ENCODE data around the gene ZNF592. TPM values are rescaled to one million over a fixed set of nuclear protein-coding genes. Genes with fewer than 3 reads are reported as not detected.

ZNF592 gene, protein sequence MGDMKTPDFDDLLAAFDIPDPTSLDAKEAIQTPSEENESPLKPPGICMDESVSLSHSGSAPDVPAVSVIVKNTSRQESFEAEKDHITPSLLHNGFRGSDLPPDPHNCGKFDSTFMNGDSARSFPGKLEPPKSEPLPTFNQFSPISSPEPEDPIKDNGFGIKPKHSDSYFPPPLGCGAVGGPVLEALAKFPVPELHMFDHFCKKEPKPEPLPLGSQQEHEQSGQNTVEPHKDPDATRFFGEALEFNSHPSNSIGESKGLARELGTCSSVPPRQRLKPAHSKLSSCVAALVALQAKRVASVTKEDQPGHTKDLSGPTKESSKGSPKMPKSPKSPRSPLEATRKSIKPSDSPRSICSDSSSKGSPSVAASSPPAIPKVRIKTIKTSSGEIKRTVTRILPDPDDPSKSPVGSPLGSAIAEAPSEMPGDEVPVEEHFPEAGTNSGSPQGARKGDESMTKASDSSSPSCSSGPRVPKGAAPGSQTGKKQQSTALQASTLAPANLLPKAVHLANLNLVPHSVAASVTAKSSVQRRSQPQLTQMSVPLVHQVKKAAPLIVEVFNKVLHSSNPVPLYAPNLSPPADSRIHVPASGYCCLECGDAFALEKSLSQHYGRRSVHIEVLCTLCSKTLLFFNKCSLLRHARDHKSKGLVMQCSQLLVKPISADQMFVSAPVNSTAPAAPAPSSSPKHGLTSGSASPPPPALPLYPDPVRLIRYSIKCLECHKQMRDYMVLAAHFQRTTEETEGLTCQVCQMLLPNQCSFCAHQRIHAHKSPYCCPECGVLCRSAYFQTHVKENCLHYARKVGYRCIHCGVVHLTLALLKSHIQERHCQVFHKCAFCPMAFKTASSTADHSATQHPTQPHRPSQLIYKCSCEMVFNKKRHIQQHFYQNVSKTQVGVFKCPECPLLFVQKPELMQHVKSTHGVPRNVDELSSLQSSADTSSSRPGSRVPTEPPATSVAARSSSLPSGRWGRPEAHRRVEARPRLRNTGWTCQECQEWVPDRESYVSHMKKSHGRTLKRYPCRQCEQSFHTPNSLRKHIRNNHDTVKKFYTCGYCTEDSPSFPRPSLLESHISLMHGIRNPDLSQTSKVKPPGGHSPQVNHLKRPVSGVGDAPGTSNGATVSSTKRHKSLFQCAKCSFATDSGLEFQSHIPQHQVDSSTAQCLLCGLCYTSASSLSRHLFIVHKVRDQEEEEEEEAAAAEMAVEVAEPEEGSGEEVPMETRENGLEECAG (N-terminal part only)
- total RNA-seq, result 12.5 and 12.7 TPM in 2 replicates

DNA sequence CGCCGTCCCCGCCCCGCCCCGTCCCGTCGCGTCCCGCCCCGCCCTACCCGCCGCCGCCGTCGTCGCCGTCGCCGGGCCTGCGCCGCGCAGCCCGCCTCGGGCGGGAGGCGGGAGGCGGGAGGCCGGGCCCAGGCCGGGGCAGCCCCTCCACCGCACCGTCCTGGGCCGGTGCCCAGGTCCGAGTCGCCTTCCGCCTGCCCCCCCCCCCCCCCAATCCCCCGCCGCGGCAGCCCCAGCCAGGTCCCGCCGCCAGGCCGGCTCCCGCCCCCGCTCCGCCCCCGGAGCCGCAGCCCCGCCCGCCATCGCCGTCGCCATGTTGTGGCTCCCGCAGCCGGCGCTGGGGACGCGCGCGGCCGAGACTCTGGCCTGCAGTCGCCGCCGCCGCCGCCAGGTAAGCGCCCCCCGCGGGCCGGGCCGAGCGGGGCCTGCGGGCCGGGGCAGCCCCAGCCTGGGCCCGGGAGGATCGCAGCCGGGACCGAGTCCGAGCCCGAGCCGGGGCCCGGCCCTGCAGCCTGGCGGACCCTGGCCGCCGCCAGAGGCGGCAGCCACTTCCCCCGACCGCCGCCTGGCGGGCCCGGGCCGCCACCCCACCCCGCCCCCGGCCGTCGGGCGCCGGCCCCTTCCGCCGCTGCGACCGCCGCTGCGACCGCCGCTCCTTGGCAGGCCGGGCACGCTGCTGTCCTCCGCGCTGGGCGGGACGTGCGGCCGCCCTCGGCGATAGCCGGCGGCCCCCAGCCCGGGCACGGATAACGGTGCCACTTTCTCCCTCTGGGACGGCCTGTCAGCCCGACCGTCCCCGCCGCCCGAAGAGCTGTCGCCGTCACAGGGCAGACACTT is at the start of gene ZNF592:
TSS of gene ZNF592 (plus strand) at position 319 of the 837 bp plus-strand sequence. CDS start 34,084 bp downstream, outside the sequence.

DNA sequence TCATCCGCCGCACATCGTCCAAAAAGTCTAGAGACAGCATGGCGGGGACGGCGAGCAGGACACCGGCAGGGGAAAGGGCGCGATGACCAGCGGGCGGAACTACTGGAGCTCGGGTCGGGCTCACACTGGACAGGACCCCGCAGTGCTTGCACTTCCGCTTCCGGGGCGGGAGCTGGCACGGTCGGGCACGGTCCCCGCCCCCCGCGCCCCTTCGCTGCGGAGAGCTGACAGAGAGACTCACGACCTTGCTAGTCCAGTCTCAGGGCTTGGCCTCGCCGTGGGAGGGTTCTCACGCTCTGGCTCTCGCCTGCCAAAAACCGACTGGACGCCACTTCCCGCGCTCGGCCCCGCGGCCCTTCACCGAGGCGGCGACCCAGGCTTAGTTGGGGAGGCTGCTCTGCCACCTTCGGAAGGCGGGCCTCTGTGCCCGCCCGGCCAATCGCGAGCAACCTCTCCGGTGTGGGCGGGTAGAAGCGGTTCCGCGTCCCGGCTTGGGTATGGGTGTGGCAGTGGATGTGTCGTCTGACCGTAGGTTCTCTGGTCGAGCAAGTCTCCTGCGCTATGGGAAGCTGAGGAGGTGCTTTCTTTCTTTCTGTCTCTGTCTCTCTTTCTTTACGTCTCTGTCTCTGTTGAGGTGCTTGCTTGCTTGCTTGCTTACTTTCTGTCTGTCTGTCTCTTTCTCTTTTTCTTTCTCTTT is 32.2 kb upstream of the ZNF592 start, which contains the start of gene SEC11A:
TSS of gene SEC11A (minus strand) at position 104 of the 697 bp plus-strand sequence. CDS start at position 40, 64 bp downstream.

DNA sequence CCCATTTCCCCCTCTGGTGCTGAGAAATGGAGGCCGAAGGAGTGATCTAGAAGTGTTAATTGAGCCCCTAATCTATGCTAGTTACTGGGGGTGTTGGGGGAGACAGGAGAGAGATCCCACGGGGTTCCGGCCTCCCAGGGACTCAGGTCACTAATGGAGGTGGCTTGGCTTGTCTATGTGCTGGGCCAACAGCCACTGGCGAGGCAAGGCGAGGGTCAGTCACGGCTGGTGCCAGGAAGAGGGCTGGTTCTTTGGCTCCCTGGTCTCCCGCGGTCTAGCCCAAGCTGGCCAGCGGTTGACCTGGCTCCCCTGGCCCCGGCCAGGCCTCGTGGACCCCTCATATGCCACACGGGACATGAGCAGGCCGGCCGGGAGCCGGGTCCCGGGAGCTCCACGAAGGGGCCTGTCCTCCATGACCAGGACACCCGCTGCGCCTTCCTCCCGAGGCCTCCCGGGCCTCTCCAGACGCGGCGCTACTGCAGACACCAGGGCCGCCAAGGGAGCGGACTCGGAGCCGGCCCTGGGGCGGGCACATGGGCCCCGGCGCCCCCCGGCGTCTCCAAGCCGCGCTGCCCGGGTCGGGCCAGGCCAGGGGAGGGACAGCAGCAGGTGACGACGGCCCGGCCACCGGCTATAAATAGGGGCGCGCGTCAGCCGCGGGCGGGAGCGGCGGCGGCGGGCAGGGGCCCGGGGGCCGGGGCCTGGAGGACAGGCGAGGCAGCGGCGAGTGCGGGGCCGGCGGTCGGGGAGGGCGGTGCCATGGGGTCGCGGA is 68.5 kb downstream of the ZNF592 start, which contains the start of gene ALPK3:
TSS of gene ALPK3 (plus strand) at position 663 of the 772 bp plus-strand sequence. CDS start at position 760, 97 bp downstream.

Small RNA genes lying within 50 kb of the gene (small RNA-seq; reads per million reads assigned to genes)
- not detected for gene RF00402

Other genes with a start within 250 kb of the ZNF592 start
- gene ZSCAN2, start 147.6 kb upstream of the ZNF592 start, total RNA-seq, result 7.4 and 8.6 TPM in 2 replicates
- 26.6 and 28.4 TPM in 2 replicates for gene WDR73, start 94.3 kb upstream of the ZNF592 start, total RNA-seq
- 2.9 and 5.8 TPM in 2 replicates for gene NMB, start 90.4 kb upstream of the ZNF592 start, total RNA-seq
- 286 and 302 TPM in 2 replicates for gene SEC11A, start 32.5 kb upstream of the ZNF592 start, total RNA-seq
- 0.78 and 2.8 TPM in 2 replicates for gene ALPK3, start 68.8 kb downstream of the ZNF592 start, total RNA-seq
- not detected in 2 replicates for gene SLC28A1, start 136.1 kb downstream of the ZNF592 start, total RNA-seq
- 34.3 and 36.3 TPM in 2 replicates for gene PDE8A, start 233.3 kb downstream of the ZNF592 start, total RNA-seq